ENCODE results near the gene SYNDIG1.

SYNDIG1 gene

GRCh38 chr20:24560571-24561491, 91.4 kb downstream of the SYNDIG1 start:
- no peak for DNase-seq (ENCODE audit: low read depth in 2 of 2)

GRCh38 chr20:24565835-24566351, 96.5 kb downstream of the SYNDIG1 start:
- DNase-seq (ENCODE audit: low read depth in 2 of 2), result no peak

- DNase-seq (ENCODE audit: low read depth in 2 of 2), result no peak
These were observed 97.2 kb downstream of the SYNDIG1 start for GRCh38 chr20:24566656-24567055.

- no peak for DNase-seq (ENCODE audit: low read depth in 2 of 2)
These were observed 98.1 kb downstream of the SYNDIG1 start for GRCh38 chr20:24567508-24567907.

- no peak for DNase-seq (ENCODE audit: low read depth in 2 of 2)
These were observed 99.4 kb downstream of the SYNDIG1 start for GRCh38 chr20:24568842-24569241.

- DNase-seq (ENCODE audit: low read depth in 2 of 2), result no peak
These were observed 101.7 kb downstream of the SYNDIG1 start for GRCh38 chr20:24571159-24571558.

- DNase-seq (ENCODE audit: low read depth in 2 of 2), result no peak
These were observed 102.7 kb downstream of the SYNDIG1 start for GRCh38 chr20:24572140-24572539.

- DNase-seq (ENCODE audit: low read depth in 2 of 2), result no peak
These were observed 103.4 kb downstream of the SYNDIG1 start for GRCh38 chr20:24572862-24573261.

- no peak for DNase-seq (ENCODE audit: low read depth in 2 of 2)
These were observed 104.1 kb downstream of the SYNDIG1 start for GRCh38 chr20:24573557-24573956.

GRCh38 chr20:24574307-24574706, 104.9 kb downstream of the SYNDIG1 start:
- DNase-seq (ENCODE audit: low read depth in 2 of 2), result no peak

- no peak for DNase-seq (ENCODE audit: low read depth in 2 of 2)
These were observed 105.4 kb downstream of the SYNDIG1 start for GRCh38 chr20:24574797-24575196.

GRCh38 chr20:24575811-24576210, 106.4 kb downstream of the SYNDIG1 start:
- DNase-seq (ENCODE audit: low read depth in 2 of 2), result no peak

- no peak for DNase-seq (ENCODE audit: low read depth in 2 of 2)
These were observed 107.0 kb downstream of the SYNDIG1 start for GRCh38 chr20:24576447-24576846.

GRCh38 chr20:24577271-24577909, 108.0 kb downstream of the SYNDIG1 start:
- DNase-seq (ENCODE audit: low read depth in 2 of 2), result no peak

- DNase-seq (ENCODE audit: low read depth in 2 of 2), result no peak
These were observed 109.4 kb downstream of the SYNDIG1 start for GRCh38 chr20:24578567-24579415.

GRCh38 chr20:24579475-24579874, 110.0 kb downstream of the SYNDIG1 start:
- no peak for DNase-seq (ENCODE audit: low read depth in 2 of 2)

- DNase-seq (ENCODE audit: low read depth in 2 of 2), result no peak
These were observed 110.6 kb downstream of the SYNDIG1 start for GRCh38 chr20:24580006-24580405.

- DNase-seq (ENCODE audit: low read depth in 2 of 2), result no peak
These were observed 111.4 kb downstream of the SYNDIG1 start for GRCh38 chr20:24580855-24581254.

GRCh38 chr20:24581443-24582170, 112.2 kb downstream of the SYNDIG1 start:
- no peak for DNase-seq (ENCODE audit: low read depth in 2 of 2)

- no peak for DNase-seq (ENCODE audit: low read depth in 2 of 2)
These were observed 113.1 kb downstream of the SYNDIG1 start for GRCh38 chr20:24582373-24583168.
